Stimulated activated CD4-positive, alpha-beta T cell treated with anti-CD3 and anti-CD28 coated beads, Interleukin-2, amount 100 ng/mL, for 4 hours (primary cell): ENCODE measurements around the gene BEST2.

Experiments
- DNase-seq: peaks from one replicate; pipeline ENCODE4 v3.0.0-alpha.2; 2020; ENCODE audit warnings: low read depth

The BEST2 gene

GRCh38 chr19:12801466-12802266 is 50.1 kb downstream of the BEST2 start, which contains the start of the genes PRDX2 and THSD8:
PRDX2 (minus strand) TSS chr19:12801800; CDS start chr19:12801261, 539 bp downstream.
THSD8 (plus strand) TSS chr19:12802069; CDS start chr19:12802072, 3 bp downstream.
- DNase-seq, result no peak

GRCh38 chr19:12802267-12803106 is 50.9 kb downstream of the BEST2 start:
- DNase-seq, result no peak

DNA sequence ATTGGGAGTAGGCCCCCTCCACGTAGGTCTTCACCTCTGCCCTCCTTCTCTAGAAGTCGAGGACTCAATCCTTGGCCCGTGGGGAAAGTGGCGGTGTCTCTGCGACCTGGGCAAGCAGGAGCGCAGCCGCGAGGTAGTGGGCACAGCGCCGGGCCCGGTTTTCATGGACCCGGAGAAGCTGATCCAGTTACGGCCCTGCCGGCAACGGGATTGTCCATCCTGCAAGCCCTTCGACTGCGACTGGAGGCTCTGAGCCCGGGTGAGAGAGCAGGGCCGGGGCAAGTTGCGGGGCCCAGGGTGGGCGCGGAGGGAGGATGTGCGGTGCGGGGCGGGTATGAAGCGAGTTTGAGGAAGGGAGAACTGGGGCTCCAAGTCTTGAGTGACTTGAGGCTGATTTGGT is 52.5 kb downstream of the BEST2 start:
- DNase-seq, result no peak

DNA sequence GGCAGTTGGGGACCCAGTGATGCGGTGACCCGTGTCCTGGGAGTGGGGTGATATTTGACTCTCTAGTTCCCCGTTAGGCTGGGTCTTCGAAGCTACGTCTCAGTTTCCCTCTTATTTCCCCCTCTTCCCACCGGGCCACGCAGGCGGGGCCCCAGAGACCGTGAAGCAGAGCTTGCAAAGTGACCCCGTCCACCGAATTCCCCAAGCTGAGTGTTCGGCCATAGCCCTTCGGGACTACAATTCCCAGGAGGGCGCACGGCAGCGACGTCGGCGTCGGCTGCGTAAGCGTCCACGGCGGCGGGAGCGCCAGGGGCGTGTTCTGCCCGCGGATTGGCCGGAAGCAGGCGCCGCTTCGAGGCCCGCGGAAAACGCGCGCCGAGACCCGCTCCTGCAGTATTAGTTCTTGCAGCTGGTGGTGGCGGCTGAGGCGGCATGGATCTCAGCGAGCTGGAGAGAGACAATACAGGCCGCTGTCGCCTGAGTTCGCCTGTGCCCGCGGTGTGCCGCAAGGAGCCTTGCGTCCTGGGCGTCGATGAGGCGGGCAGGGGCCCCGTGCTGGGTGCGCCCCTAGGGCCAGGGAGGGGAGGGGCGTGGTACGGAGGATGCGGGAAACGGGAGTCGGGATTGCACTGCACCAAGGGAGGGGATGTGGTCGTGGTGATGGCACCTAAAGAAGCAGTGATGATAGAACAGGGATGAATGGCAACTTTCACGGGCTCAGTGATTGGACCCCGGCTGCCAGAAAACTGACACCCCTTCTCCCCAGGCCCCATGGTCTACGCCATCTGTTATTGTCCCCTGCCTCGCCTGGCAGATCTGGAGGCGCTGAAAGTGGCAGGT is 54.9 kb downstream of the BEST2 start, which contains the start of gene RNASEH2A:
TSS of gene RNASEH2A (plus strand) at position 343 of the 840 bp plus-strand sequence. CDS start at position 433, 90 bp downstream.
- DNase-seq, result peak; percentile 80
